ENCODE measurements around the gene MATK. TPM values are rescaled to one million over a fixed set of nuclear protein-coding genes. Genes with fewer than 3 reads are reported as not detected.

MATK gene
- total RNA-seq, 1 experiment from 2014 or later, result not detected

GRCh38 chr19:3762130-3762473, 24.1 kb downstream of the MATK start:
- no peaks in the 10 kb centered on the region for H3K36me3 ChIP-seq (ENCODE audit: low read depth, low read length)
- POLR2A ChIA-PET (ENCODE audit: unreplicated experiment), result interaction anchor here (0.6 to 0.7 kb wide), 2 partner anchors 53 to 1305 kb away, joined by 4 to 7 read pairs; partner anchors contain the start of gene LMNB2
- no peaks in the 10 kb centered on the region for H3K9me3 ChIP-seq (ENCODE audit: low read length)
- no peaks in the 10 kb centered on the region for H4K20me1 ChIP-seq (ENCODE audit: low read length)
- TF ChIP-seq EZH2phosphoT487 (IDR thresholded peaks at IDR 0.05; ENCODE audit: borderline replicate concordance, low read length) (no peak), CTCF (conservative IDR thresholded peaks at IDR 0.05; ENCODE audit: low read depth, low read length) (no peak), EZH2 (IDR thresholded peaks at IDR 0.05; ENCODE audit: low read length, unreplicated experiment) (no peak)
- H3K4me3 ChIP-seq (ENCODE audit: low read length), result peak overlapping the region; percentile 90
- no peaks in the 10 kb centered on the region for H3K27me3 ChIP-seq (ENCODE audit: low read length)
- intact Hi-C loops (cut with micrococcal nuclease), result loop anchor here (5.0 kb wide), 1 partner anchor 225 kb away; the partner anchor contains the start of gene EEF2
- peak overlapping the region; percentile 99; the same call in 1 of the 2 replicates for H3K27ac ChIP-seq (ENCODE audit: low read length)
- BruUV-seq (replicated peaks), result no TSS peak
- DNase-seq (no peak), ATAC-seq (no peak)
- H3F3A ChIP-seq (ENCODE audit: low read length, unreplicated experiment), result no peaks in the 10 kb centered on the region
- H3K79me2 ChIP-seq (ENCODE audit: low read length), result peaks cover 28% of the 10 kb centered on the region
- H3K4me1 ChIP-seq (ENCODE audit: insufficient read depth, low read length), result peaks cover 5% of the 10 kb centered on the region; the same call in 1 of the 2 replicates
- peak overlapping the region; percentile 95 for H2AFZ ChIP-seq (ENCODE audit: low read length)
- peak overlapping the region; percentile 94 for H3K4me2 ChIP-seq (ENCODE audit: low read length)
- peak overlapping the region; percentile 99; the same call in 1 of the 2 replicates for H3K9ac ChIP-seq (ENCODE audit: low read length)
- H3K9me2 ChIP-seq (replicated peaks; ENCODE audit: low read length), result no peaks in the 10 kb centered on the region
- CTCF ChIA-PET, result interaction anchor here (0.7 to 1.2 kb wide), 2 partner anchors 87 to 207 kb away, joined by 3 read pairs; no protein-coding TSS in a partner anchor

GRCh38 chr19:3761382-3762129, 24.6 kb downstream of the MATK start, which contains the start of gene APBA3:
TSS of gene APBA3 (minus strand) at chr19:3761692. CDS start at chr19:3760264, 1,428 bp downstream.
- Histone ChIP-seq H3K36me3 (ENCODE audit: low read depth, low read length) (no peaks in the 10 kb centered on the region), H3K4me1 (ENCODE audit: insufficient read depth, low read length) (peaks cover 5% of the 10 kb centered on the region; the same call in 1 of the 2 replicates), H3K9me2 (replicated peaks; ENCODE audit: low read length) (no peaks in the 10 kb centered on the region), H2AFZ (ENCODE audit: low read length) (peak within 1 kb of the TSS; percentile 95), H3F3A (ENCODE audit: low read length, unreplicated experiment) (no peaks in the 10 kb centered on the region), H3K4me2 (ENCODE audit: low read length) (peak within 1 kb of the TSS; percentile 94), H3K4me3 (ENCODE audit: low read length) (peak within 1 kb of the TSS; percentile 90), H4K20me1 (ENCODE audit: low read length) (no peaks in the 10 kb centered on the region), H3K27me3 (ENCODE audit: low read length) (no peaks in the 10 kb centered on the region), H3K9ac (ENCODE audit: low read length) (peak within 1 kb of the TSS; percentile 99), H3K79me2 (ENCODE audit: low read length) (peaks cover 28% of the 10 kb centered on the region), H3K9me3 (ENCODE audit: low read length) (no peaks in the 10 kb centered on the region), H3K27ac (ENCODE audit: low read length) (peak within 1 kb of the TSS; percentile 99)
- ChIA-PET POLR2A (ENCODE audit: unreplicated experiment) (interaction anchor here (0.7 kb wide), 1 partner anchor 1305 kb away, joined by 4 read pairs; the partner anchor contains the start of gene LMNB2), CTCF (interaction anchor here (1.2 kb wide), 1 partner anchor 207 kb away, joined by 3 read pairs; no protein-coding TSS in a partner anchor)
- no TSS peak for BruUV-seq (replicated peaks)
- intact Hi-C loops (cut with micrococcal nuclease), result loop anchor here (5.0 kb wide), 1 partner anchor 226 kb away; the partner anchor contains the start of gene EEF2
- no peak for TF ChIP-seq EZH2phosphoT487 (IDR thresholded peaks at IDR 0.05; ENCODE audit: borderline replicate concordance, low read length)
- TF ChIP-seq EZH2 (IDR thresholded peaks at IDR 0.05; ENCODE audit: low read length, unreplicated experiment), result no peak
- peak; percentile 73 for TF ChIP-seq CTCF (conservative IDR thresholded peaks at IDR 0.05; ENCODE audit: low read depth, low read length)
- DNase-seq (peak; percentile 85), ATAC-seq (peak; percentile 49)
